Dendritic cell treated with granulocyte-macrophage colony-stimulating factor and Interleukin-4, amounts not matched to agents 40 ng/mL and 50 ng/mL, for 4 days (primary cell): ENCODE data around the gene NRG2.

Source experiments
- H3K27ac Mint-ChIP-seq: one replicate; pipeline ENCODE4 v1.8.0; 2022; ENCODE audit warnings: mild to moderate bottlenecking, mixed read lengths
- H3K27me3 Mint-ChIP-seq: one replicate; pipeline ENCODE4 v1.8.0; 2022; ENCODE audit warnings: mild to moderate bottlenecking, mixed read lengths
- H3K36me3 Mint-ChIP-seq: one replicate; pipeline ENCODE4 v1.8.0; 2022; ENCODE audit warnings: low read depth, mixed read lengths
- H3K4me1 Mint-ChIP-seq: one replicate; pipeline ENCODE4 v1.8.0; 2022; ENCODE audit warnings: low read depth, mixed read lengths
- H3K4me3 Mint-ChIP-seq: one replicate; pipeline ENCODE4 v1.8.0; 2022; ENCODE audit warnings: mild to moderate bottlenecking, moderate library complexity, mixed read lengths
- H3K9me3 Mint-ChIP-seq: one replicate; pipeline ENCODE4 v1.8.0; 2022; ENCODE audit warnings: mixed read lengths
- intact Hi-C: fragments of 100-400 bp; cut with micrococcal nuclease; formaldehyde crosslinking; loops from one replicate; pipeline ENCODE4 v1.15.0; 2022

Gene NRG2

DNA sequence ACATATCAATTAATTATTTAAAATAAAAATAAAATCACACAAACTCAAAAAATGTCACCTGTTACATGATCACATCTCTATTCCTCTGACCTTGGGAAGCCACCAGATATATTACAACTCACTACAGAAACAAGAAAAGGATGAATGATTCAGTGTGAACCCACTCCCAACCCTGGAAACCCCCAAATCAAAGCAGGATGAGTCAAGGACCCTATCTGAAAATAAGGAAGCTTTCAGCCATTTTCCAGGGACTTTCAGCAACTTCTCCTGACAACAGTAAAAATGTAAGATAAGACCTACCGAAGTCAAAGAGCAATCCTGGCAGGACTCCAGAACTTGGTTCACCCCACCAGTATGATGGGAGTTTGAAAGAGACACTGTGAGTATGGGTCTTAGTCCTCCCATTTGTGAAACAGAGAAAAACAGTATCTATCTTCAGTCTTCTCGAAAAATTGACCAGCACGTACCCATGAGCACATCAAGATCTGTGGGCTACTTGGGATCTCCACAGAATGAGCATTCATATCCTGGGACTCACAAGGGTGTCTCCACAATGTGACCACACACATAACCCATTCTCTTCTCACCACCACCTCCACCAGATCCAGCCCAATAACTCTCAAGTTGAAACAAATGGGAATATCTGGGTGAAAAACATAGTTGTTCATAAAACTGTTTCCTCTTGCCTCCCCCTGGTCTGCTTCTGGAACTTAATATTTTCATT, 9.9 kb downstream of the NRG2 start:
- intact Hi-C loops: no loop called here
- Mint-ChIP-seq H3K4me3 (no peak overlapping the region), H3K4me1 (no peaks in the 10 kb centered on the region), H3K36me3 (no peaks in the 10 kb centered on the region), H3K9me3 (no peaks in the 10 kb centered on the region), H3K27ac (no peak overlapping the region), H3K27me3 (peaks cover 56% of the 10 kb centered on the region)

DNA sequence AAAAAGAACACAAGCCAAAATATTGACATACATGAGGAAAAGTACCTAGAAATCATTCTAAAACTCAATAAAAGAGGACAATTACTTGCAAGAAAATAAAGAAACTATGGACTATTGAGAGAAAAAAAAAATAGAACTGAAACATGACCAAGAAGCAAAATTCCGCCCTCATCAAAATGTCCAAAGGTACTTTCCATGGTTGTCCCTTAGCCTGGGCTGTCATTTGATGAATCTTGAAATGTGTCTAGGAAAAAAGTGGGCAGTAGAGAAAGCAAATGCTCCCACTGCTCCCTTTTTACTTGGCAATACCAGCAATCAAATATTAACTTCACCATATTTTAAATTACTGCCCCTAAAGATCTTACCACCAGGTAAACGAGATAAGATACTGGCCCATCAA, 10.8 kb downstream of the NRG2 start:
- Mint-ChIP-seq H3K4me3 (no peak overlapping the region), H3K27me3 (peaks cover 52% of the 10 kb centered on the region), H3K27ac (no peak overlapping the region), H3K36me3 (no peaks in the 10 kb centered on the region), H3K4me1 (no peaks in the 10 kb centered on the region), H3K9me3 (no peaks in the 10 kb centered on the region)
- intact Hi-C loops: no loop called here

DNA sequence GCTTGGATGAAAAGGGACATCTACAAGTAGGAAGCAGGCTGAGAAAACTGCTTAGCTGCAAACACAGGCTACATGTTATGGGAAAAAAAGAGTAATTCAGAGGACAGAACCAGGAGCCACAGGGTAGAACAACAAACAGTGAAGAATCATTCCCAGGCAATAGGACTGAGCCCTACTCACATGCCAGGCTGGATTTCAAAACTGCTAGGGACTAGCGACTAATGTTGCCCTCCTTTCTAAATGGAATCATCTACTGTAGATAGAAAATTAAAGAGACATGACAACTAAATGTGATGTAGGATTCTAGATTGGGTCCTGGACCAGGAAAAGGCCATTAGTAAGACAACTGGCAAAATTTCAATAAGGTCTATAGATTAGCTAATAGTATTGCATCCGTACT, 15.3 kb downstream of the NRG2 start:
- intact Hi-C loops: no loop called here
- peaks cover 42% of the 10 kb centered on the region for H3K27me3 Mint-ChIP-seq
- no peaks in the 10 kb centered on the region for H3K36me3 Mint-ChIP-seq
- H3K9me3 Mint-ChIP-seq: no peaks in the 10 kb centered on the region
- no peak overlapping the region for H3K4me3 Mint-ChIP-seq
- H3K27ac Mint-ChIP-seq: no peak overlapping the region
- no peaks in the 10 kb centered on the region for H3K4me1 Mint-ChIP-seq

DNA sequence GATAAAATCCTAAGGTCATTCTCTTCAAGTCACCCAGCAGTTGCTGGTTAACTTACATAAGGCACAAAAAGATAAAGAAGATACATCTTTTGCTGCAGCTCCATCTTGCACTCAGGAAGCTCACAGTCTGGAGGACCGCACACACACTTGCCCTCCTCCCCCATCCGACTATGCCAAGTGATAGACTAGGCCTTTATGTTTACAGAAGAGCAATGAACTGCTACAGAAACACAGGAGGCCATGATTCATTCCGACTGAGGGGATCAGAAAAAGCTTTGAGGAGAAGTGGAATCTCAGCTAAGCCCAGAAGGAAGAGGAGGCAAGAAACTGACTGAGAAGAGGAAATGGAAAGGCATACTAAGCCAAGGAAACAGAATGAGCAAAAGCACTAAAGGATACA, 17.4 kb downstream of the NRG2 start:
- no peaks in the 10 kb centered on the region for H3K4me1 Mint-ChIP-seq
- H3K4me3 Mint-ChIP-seq: no peak overlapping the region
- intact Hi-C loops: no loop called here
- no peaks in the 10 kb centered on the region for H3K36me3 Mint-ChIP-seq
- H3K27ac Mint-ChIP-seq: no peak overlapping the region
- peaks cover 32% of the 10 kb centered on the region for H3K27me3 Mint-ChIP-seq
- no peaks in the 10 kb centered on the region for H3K9me3 Mint-ChIP-seq

DNA sequence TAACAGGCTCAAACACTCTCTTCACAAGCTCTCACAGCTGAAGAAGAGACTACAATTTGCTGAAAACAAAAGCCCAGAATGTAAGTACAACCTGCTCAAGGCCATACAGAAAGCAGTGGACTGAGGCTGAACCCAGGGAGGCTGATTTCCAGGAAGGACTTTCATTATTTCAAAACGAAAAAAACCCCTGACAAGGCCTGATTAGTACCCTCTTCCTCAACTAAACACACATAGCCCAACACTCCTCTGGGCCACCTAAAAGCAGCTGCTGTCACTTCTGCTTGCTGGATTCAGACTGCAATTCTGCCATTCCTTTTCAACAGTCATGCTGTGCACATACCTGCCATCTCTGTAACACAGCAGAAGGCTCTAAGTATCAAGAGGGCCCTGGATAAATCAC, 18.2 kb downstream of the NRG2 start:
- no peaks in the 10 kb centered on the region for H3K9me3 Mint-ChIP-seq
- no peak overlapping the region for H3K27ac Mint-ChIP-seq
- H3K4me1 Mint-ChIP-seq: no peaks in the 10 kb centered on the region
- H3K27me3 Mint-ChIP-seq: peaks cover 32% of the 10 kb centered on the region
- no peak overlapping the region for H3K4me3 Mint-ChIP-seq
- intact Hi-C loops: no loop called here
- no peaks in the 10 kb centered on the region for H3K36me3 Mint-ChIP-seq

DNA sequence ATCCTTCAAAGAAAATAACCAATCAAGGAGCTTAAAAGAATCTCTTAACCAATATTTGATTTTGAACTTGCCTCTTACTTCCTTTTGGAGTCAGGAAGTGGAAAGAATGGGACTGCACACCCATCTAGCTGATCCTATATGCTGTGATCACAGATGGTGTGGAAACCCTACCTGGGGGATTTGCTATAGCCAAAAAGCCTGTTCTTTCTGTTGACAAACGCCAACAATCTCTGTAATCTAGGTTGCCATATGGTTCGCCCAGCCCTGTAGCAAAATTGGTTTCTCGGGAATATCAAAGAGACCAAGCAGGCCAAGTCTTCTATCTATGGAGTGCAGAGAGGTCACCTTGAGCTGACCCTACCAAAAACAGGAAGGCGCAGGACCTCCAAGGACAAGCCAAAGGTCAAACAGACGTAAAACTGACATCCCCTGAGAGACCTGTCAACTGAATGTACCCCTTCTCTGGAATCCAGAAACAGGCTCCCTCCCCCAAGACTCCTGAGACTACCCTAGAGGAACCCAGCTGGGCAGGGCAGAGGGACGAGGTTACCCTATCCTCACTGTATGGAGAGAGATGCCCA, 19.4 kb downstream of the NRG2 start:
- Mint-ChIP-seq H3K4me3 (no peak overlapping the region), H3K27me3 (peaks cover 28% of the 10 kb centered on the region), H3K36me3 (no peaks in the 10 kb centered on the region), H3K9me3 (no peaks in the 10 kb centered on the region), H3K27ac (no peak overlapping the region), H3K4me1 (no peaks in the 10 kb centered on the region)
- intact Hi-C loops: no loop called here

DNA sequence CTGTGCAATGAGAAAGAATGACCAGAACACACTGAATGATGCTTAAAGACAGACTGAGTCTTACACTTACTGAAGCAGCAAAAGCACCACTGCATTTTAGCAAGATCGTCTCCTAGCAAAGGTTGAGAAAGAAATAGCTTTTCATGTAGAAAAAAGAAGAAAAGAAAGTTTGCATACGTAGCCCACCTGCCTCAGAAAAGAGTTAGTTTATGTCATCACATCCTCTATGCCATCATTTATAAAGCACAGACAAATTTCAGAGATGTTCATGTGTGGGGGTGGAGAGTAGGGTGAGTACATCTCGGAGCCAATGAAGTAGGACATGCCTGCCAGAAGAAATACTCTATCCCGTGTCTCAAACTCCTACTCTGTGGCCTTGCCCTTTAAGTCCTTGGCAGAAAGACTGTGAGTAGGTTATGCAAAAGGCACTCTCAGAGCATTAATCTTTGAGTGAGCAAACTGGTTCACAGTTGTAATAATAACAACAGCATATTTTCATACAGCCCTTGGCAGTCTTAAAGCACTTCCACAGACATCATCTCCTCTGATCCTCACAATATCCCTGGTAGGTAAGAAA, 22.4 kb downstream of the NRG2 start:
- no peaks in the 10 kb centered on the region for H3K36me3 Mint-ChIP-seq
- peaks cover 18% of the 10 kb centered on the region for H3K27me3 Mint-ChIP-seq
- no peak overlapping the region for H3K27ac Mint-ChIP-seq
- intact Hi-C loops: no loop called here
- no peak overlapping the region for H3K4me3 Mint-ChIP-seq
- H3K4me1 Mint-ChIP-seq: no peaks in the 10 kb centered on the region
- no peaks in the 10 kb centered on the region for H3K9me3 Mint-ChIP-seq

DNA sequence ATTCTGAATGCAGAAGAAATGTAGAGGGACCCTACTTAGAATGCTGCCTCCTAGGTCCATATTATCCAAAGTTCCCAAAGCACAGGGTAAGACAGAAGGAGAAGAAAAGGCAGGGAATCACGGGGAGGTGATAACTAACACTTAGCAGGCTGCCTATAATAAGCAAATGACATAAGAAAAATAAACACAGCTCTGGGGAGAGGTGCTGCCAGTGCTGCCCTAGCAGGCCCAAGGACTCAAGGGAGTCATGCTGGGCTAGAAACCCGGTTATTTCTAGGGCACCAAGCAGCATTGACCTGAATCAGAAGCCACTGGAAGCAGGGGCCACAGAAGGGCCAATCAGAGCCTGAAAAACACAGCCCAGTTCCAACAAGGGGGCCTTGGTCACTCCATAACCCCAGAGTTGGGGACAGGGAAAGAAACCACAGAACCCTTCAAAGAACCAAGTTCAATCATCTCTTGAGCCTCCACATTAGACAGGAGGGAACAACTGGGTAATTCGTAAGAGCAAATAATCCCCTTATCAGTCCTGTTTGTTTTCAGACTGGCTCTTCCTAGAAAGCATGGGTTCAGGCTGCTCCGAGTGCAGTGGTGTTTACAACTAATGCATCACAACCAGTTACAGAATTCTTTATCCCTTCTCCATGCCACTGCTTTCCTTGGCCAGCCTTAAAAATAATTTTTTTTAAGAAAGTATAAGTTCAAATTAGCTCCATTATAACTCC, 24.0 kb downstream of the NRG2 start:
- no peaks in the 10 kb centered on the region for H3K4me1 Mint-ChIP-seq
- no peak overlapping the region for H3K27ac Mint-ChIP-seq
- peaks cover 10% of the 10 kb centered on the region for H3K27me3 Mint-ChIP-seq
- no peak overlapping the region for H3K4me3 Mint-ChIP-seq
- no peaks in the 10 kb centered on the region for H3K36me3 Mint-ChIP-seq
- intact Hi-C loops: no loop called here
- H3K9me3 Mint-ChIP-seq: no peaks in the 10 kb centered on the region

DNA sequence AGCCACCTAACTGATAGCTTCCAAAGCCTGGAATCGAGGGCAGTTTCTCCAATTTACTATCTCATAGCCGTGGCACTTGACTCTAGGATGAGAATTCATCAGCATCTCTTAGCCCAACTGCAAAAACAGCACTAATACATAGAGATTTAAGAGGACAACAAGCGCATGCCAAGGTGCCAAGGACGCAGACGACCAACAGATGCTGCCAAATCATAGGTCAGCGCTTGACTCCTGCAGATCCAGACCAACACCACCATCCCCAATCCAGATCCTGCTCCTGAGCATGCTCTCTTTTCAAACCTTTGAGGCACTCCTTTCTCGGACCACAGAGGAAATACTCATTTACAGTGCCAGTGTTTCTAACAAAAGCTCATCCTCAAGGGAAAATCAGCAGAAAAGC, 24.6 kb downstream of the NRG2 start:
- Mint-ChIP-seq H3K9me3 (no peaks in the 10 kb centered on the region), H3K27me3 (peaks cover 5% of the 10 kb centered on the region), H3K27ac (no peak overlapping the region), H3K4me3 (no peak overlapping the region), H3K36me3 (no peaks in the 10 kb centered on the region), H3K4me1 (no peaks in the 10 kb centered on the region)
- intact Hi-C loops: no loop called here

DNA sequence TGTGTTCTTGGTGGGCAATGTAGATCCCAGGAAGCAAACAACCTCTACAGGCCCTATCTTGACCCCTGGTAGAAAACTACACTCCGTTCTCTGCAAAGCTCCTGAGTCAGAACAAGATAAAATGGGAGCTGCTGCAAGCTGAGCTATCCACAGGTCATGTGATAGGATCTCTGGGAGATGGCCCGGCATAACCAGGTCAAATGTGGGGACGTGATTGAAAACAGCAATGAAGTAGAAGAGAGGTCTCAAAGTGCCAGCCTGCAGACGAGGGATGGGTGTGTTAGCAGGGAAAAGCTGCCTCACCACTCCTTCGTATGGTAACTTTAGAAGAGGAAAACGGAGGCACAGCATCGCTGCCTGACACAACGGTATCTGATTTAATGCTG, 25.0 kb downstream of the NRG2 start:
- H3K27ac Mint-ChIP-seq: no peak overlapping the region
- intact Hi-C loops: no loop called here

DNA sequence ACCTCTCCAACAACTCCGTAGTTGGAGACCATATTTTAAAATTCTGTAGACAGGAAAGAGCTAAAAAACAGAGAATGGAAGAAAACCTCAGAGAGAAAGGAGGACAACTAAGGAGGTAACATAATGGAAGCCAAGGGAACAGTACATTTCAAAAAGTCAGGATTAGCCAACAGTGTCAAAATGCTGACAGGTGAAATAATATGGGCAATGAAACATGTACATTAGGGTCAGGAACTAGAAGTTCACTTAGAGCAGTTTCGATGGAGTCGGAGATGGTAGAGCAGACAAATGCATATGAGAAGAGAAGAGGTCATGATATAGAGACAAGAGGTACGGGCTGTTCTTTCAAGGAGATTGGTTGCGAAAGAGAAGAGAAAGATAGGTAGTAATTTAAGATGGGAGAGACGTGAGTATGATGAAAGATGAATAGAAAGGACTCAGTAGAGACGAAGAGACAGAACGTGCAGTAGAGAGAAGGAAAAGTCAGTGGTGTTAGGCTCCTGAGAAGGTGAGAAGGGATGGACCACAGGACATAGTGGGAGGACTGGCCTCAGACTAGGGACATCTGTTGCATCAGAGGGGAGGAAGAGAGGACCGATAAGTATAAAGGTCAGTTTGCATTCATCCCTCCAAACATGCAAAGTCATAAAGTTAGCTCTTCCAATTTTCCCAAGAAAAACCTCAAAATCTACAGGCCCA, 25.6 kb downstream of the NRG2 start:
- H3K9me3 Mint-ChIP-seq: no peaks in the 10 kb centered on the region
- H3K27ac Mint-ChIP-seq: no peak overlapping the region
- peaks cover 5% of the 10 kb centered on the region for H3K27me3 Mint-ChIP-seq
- no peak overlapping the region for H3K4me3 Mint-ChIP-seq
- intact Hi-C loops: no loop called here
- no peaks in the 10 kb centered on the region for H3K4me1 Mint-ChIP-seq
- no peaks in the 10 kb centered on the region for H3K36me3 Mint-ChIP-seq

More for the DNA sequence above, 25.0 kb downstream of the NRG2 start:
- no peaks in the 10 kb centered on the region for H3K36me3 Mint-ChIP-seq
- no peaks in the 10 kb centered on the region for H3K4me1 Mint-ChIP-seq
- peaks cover 5% of the 10 kb centered on the region for H3K27me3 Mint-ChIP-seq
- no peaks in the 10 kb centered on the region for H3K9me3 Mint-ChIP-seq
- no peak overlapping the region for H3K4me3 Mint-ChIP-seq

DNA sequence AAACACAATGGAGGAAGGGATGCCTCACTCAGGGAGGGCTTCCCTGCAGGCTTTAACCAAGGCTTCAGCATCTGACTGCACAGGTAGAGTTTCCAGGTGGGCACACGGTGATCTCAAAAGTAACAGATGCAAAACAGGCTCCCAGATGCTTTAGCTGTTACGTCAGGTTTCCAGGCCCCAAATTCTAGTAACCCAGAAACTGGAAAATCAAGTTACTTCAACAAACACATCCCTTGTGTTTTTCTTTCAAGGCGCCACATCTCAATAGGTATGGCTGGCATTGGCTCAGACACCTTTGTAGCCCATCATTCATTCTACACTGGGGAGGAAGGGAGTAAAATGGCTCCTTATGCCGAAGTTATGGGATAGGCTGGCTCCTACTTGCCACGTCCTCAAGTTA, 27.4 kb downstream of the NRG2 start:
- intact Hi-C loops: no loop called here
- Mint-ChIP-seq H3K4me1 (no peaks in the 10 kb centered on the region), H3K27me3 (peaks cover 3% of the 10 kb centered on the region)

DNA sequence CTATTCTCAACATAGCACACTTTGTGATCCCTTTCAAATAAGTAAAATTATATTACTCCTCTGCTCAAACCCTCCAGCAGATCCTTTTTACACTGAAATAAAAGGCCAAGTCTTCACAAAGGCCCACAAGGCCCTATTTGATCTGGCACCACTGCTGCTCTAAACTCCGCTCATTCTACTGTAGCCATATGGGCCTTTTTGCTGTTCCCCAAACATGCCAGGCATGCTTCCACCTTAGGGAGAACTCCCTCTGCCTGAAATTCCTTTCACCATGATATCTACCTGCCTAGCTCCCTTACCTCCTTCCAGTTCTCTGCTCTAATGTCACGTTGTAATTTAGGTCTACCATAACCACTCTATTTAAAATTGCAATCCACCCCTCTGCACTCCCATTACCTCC, 28.3 kb downstream of the NRG2 start:
- intact Hi-C loops: no loop called here
- no peaks in the 10 kb centered on the region for H3K36me3 Mint-ChIP-seq
- H3K4me3 Mint-ChIP-seq: no peak overlapping the region
- no peaks in the 10 kb centered on the region for H3K4me1 Mint-ChIP-seq
- no peak overlapping the region for H3K27ac Mint-ChIP-seq
- no peaks in the 10 kb centered on the region for H3K9me3 Mint-ChIP-seq
- H3K27me3 Mint-ChIP-seq: peaks cover 2% of the 10 kb centered on the region

More for the DNA sequence above, 27.4 kb downstream of the NRG2 start:
- Mint-ChIP-seq H3K9me3 (no peaks in the 10 kb centered on the region), H3K27ac (no peak overlapping the region), H3K36me3 (no peaks in the 10 kb centered on the region), H3K4me3 (no peak overlapping the region)

DNA sequence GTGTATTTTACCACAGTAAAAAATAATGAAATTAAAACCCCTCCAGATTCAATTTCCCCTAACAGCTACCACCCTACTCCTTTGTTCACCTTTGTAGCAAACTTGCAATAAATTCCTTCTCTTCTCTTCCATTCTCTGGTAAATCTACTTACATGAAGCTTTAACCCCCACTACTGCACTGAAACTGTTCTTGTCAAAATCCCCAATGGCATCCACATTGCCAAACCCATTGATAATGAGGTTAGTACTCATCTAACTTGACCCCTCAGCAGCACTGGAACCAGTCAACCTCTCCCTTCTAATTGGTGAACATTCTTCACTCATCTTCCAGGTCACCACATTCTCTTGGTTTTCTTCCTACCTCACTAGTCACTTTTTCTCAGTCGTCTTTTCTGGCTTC, 29.6 kb downstream of the NRG2 start:
- no peak overlapping the region for H3K27ac Mint-ChIP-seq
- H3K4me1 Mint-ChIP-seq: no peaks in the 10 kb centered on the region

More for the DNA sequence above, 29.6 kb downstream of the NRG2 start:
- intact Hi-C loops: no loop called here
- H3K9me3 Mint-ChIP-seq: no peaks in the 10 kb centered on the region
- H3K4me3 Mint-ChIP-seq: no peak overlapping the region
- H3K27me3 Mint-ChIP-seq: peaks cover 5% of the 10 kb centered on the region
- H3K36me3 Mint-ChIP-seq: no peaks in the 10 kb centered on the region
